ENCODE data around the gene CORO2A.
"Not testable (repeated sequence)": the region's sequence is repeated elsewhere in the genome, so short reads cannot be mapped to it uniquely, and the experiment has no call there.

The CORO2A gene

GRCh38 chr9:98135558-98135934 lies 56.9 kb downstream of the CORO2A start:
- H3K4me3 ChIP-seq (ENCODE audit: low read depth, low read length): no peak overlapping the region

GRCh38 chr9:98134702-98135557 lies 57.5 kb downstream of the CORO2A start:
- no peak overlapping the region for H3K4me3 ChIP-seq (ENCODE audit: low read depth, low read length)
- TF ChIP-seq, protein P1, sequence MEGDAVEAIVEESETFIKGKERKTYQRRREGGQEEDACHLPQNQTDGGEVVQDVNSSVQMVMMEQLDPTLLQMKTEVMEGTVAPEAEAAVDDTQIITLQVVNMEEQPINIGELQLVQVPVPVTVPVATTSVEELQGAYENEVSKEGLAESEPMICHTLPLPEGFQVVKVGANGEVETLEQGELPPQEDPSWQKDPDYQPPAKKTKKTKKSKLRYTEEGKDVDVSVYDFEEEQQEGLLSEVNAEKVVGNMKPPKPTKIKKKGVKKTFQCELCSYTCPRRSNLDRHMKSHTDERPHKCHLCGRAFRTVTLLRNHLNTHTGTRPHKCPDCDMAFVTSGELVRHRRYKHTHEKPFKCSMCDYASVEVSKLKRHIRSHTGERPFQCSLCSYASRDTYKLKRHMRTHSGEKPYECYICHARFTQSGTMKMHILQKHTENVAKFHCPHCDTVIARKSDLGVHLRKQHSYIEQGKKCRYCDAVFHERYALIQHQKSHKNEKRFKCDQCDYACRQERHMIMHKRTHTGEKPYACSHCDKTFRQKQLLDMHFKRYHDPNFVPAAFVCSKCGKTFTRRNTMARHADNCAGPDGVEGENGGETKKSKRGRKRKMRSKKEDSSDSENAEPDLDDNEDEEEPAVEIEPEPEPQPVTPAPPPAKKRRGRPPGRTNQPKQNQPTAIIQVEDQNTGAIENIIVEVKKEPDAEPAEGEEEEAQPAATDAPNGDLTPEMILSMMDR (IDR thresholded peaks at IDR 0.05; ENCODE audit: borderline replicate concordance, insufficient read depth, low read depth, low read length): no peak

More at GRCh38 chr9:98135558-98135934, 56.9 kb downstream of the CORO2A start:
- TF ChIP-seq, protein P1 (IDR thresholded peaks at IDR 0.05; ENCODE audit: borderline replicate concordance, insufficient read depth, low read depth, low read length): no peak

- TF ChIP-seq, protein P1 (IDR thresholded peaks at IDR 0.05; ENCODE audit: borderline replicate concordance, insufficient read depth, low read depth, low read length): no peak
- no peak overlapping the region for H3K4me3 ChIP-seq (ENCODE audit: low read depth, low read length)
Observed at GRCh38 chr9:98132806-98133631, 59.4 kb downstream of the CORO2A start.

GRCh38 chr9:98132158-98132557 lies 60.3 kb downstream of the CORO2A start:
- no peak overlapping the region for H3K4me3 ChIP-seq (ENCODE audit: low read depth, low read length)
- TF ChIP-seq, protein P1 (IDR thresholded peaks at IDR 0.05; ENCODE audit: borderline replicate concordance, insufficient read depth, low read depth, low read length): no peak

DNA sequence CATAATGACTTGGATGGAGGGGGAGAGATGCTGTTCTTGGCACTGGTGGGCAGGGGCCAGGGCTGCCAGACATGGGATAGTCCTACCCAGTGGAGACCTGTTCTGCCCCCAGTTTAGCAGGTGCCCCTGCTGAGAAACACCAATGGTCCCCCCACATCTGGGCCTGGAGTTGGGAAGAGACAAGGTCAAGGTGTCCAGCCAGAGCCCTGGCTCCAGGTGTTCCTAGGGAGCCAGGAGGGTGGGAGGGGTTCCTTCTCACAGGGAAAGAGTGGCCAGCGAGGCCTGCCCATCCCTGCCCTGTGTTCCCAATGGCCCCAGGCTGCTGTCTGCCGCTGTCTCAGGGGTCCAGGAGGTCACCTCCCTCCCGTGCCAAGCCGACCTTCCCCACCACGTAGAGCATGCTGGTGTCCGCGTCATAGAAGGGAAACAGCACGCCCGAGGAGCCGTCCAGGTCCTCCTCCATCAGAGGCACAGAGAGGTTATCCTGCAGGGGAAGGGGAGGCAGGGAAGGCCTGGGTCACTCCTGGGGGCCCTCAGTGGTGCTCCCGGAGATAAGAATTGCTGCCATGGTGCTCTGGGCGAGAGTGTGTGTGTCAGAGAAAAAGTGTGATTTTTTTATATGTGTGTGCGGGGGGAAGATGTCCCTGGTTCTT lies 61.7 kb downstream of the CORO2A start:
- H3K4me3 ChIP-seq (ENCODE audit: low read depth, low read length): no peak overlapping the region
- TF ChIP-seq, protein P1 (IDR thresholded peaks at IDR 0.05; ENCODE audit: borderline replicate concordance, insufficient read depth, low read depth, low read length): no peak

GRCh38 chr9:98130060-98130459 lies 62.4 kb downstream of the CORO2A start:
- H3K4me3 ChIP-seq (ENCODE audit: low read depth, low read length): not testable (repeated sequence)

DNA sequence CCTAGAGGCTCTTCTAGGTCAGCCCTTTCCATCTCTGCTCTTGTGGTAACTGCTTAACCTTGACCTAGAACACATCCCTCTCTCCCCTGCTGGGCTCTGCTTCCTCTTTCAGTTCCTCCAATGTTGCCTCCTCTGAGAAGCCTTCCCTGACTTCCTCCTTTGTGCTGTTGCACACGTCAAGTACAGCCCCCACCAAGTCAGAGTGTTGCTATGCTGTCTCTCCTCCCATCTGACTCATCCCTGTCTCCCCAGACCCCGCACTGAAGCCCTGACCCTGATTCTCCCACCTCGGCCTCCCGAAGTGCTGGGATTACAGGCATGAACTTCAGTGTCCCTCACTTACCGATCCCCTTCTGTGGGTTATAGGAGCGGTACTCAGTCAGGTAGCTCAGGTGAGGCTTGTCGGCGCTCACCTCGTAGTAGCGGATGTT lies 63.0 kb downstream of the CORO2A start:
- TF ChIP-seq, protein P1 (IDR thresholded peaks at IDR 0.05; ENCODE audit: borderline replicate concordance, insufficient read depth, low read depth, low read length): no peak
- no peak overlapping the region for H3K4me3 ChIP-seq (ENCODE audit: low read depth, low read length)

Measured in GM12875 (cell line).